ENCODE measurements around the gene TCEANC2.

DNA sequence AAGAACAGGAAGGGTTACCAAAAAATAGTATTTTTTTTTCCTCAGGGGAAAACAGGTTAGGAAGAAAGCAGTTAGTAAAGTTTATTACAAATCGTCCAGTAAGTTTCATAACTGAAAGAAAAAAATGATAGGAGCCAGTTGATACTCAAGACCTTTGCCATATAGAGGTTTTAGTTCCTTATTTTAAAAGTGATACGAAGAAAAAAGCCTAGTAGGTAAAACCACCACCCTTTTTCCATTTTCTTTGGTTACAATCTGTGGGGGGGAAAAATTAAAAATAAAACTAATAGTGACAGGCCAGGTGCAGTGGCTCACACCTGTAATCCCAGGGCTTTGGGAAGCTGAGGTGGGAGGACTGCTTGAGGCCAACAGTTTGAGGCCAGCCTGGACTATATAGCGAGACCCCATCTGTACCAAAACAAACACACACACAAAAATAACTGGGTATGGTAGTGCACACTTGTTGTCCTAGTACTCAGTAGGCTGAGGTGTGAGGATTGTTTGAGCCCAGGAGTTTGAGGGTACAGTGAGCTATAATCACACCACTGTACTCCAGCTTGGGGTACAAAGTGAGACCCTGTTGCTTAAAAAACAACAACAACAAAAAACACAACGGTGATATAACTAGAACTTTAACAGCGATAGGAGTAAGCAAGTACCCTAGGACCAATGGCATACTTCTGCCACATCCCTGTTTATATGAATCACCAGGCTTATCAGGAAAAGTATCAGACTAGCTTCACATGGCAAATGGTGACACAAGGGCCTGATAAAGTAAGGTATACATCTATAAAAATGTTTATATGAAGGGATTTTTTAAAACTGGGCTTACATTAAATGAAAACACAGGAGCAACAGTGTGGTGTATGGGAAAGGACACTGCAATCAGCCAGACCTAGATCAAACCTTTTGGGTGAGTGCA, 5.8 kb upstream of the TCEANC2 start:
- TF ChIP-seq, protein P1, sequence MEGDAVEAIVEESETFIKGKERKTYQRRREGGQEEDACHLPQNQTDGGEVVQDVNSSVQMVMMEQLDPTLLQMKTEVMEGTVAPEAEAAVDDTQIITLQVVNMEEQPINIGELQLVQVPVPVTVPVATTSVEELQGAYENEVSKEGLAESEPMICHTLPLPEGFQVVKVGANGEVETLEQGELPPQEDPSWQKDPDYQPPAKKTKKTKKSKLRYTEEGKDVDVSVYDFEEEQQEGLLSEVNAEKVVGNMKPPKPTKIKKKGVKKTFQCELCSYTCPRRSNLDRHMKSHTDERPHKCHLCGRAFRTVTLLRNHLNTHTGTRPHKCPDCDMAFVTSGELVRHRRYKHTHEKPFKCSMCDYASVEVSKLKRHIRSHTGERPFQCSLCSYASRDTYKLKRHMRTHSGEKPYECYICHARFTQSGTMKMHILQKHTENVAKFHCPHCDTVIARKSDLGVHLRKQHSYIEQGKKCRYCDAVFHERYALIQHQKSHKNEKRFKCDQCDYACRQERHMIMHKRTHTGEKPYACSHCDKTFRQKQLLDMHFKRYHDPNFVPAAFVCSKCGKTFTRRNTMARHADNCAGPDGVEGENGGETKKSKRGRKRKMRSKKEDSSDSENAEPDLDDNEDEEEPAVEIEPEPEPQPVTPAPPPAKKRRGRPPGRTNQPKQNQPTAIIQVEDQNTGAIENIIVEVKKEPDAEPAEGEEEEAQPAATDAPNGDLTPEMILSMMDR (IDR thresholded peaks at IDR 0.05), result no peak
- TF ChIP-seq POLR2A (IDR thresholded peaks at IDR 0.05), result no peak

Measured in testis (tissue), 2 donors.